ENCODE results near the gene ZNF749. TPM values are rescaled to one million over a fixed set of nuclear protein-coding genes. Genes with fewer than 3 reads are reported as not detected.
A peak's percentile ranks its signal among the peaks of the same experiment; 100 is the strongest.
"Not testable (repeated sequence)": the region's sequence is repeated elsewhere in the genome, so short reads cannot be mapped to it uniquely, and the experiment has no call there.

Gene ZNF749
- total RNA-seq, 2 experiments from 2014 or later, result 13.1 to 13.3 TPM

DNA sequence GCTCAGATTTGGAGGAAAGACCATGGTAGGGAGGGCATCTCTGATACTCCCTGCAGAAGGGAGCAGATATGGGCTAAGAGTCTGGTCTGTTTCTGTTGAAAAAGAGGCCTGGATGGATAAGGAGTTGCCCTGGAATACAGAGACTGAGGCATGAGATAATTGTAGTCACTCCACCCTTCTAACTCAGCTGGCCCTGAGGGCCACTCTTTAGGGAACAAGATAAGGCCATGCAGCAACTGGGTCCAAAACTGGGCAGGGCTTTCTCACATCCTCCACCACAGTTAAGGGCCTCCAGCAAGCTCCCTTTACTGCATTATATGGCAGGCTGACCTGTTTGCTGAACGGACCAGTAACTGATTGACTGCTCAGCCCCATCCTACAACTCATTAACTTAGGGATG, 1.3 kb downstream of the ZNF749 start:
- DNase-seq, result no peak
- Mint-ChIP-seq H3K9me3 (ENCODE audit: low read depth) (peaks cover 24% of the 10 kb centered on the region), H3K4me3 (peak overlapping the region; percentile 85), H3K27me3 (no peaks in the 10 kb centered on the region), H3K4me1 (peaks cover 27% of the 10 kb centered on the region), H3K27ac (peak overlapping the region; percentile 90), H3K36me3 (peaks cover 55% of the 10 kb centered on the region)
- ATAC-seq, result no peak
- CTCF ChIA-PET, result interaction anchor here (1.6 kb wide), 1 partner anchor 29 kb away, joined by 3 read pairs; no protein-coding TSS in a partner anchor

- Mint-ChIP-seq H3K27me3 (no peaks in the 10 kb centered on the region), H3K27ac (no peak overlapping the region), H3K4me3 (no peak overlapping the region), H3K9me3 (ENCODE audit: low read depth) (peaks cover 30% of the 10 kb centered on the region), H3K4me1 (peaks cover 28% of the 10 kb centered on the region), H3K36me3 (peaks cover 62% of the 10 kb centered on the region)
- no peak for ATAC-seq
- CTCF ChIA-PET, result no interaction called here
- no peak for DNase-seq
Measured at GRCh38 chr19:57437931-57438330, 2.8 kb downstream of the ZNF749 start.

DNA sequence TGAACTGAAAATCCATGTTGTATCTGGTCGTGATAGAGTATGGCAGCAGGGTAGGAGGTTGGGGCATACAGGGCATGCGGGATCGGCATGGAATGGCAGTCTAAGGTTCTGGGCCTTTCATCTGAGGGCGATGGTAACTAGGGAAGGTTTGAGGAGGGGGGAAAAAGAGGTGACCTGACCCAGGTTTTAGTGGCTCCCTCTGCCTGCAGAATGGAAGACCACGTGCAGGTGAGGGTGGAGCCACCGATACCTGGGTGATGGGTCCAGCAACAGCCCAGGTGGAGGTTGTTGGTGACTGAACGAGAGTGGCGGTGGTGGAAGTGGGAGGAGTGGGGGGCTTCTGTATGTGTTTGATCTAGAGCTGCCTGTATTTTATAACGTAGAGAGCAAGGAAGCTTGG, 3.8 kb downstream of the ZNF749 start:
- H3K4me3 Mint-ChIP-seq, result no peak overlapping the region
- H3K27ac Mint-ChIP-seq, result no peak overlapping the region
- H3K36me3 Mint-ChIP-seq, result peaks cover 67% of the 10 kb centered on the region
- CTCF ChIA-PET, result no interaction called here
- no peak for ATAC-seq
- DNase-seq, result no peak
- H3K9me3 Mint-ChIP-seq (ENCODE audit: low read depth), result peaks cover 32% of the 10 kb centered on the region
- peaks cover 27% of the 10 kb centered on the region for H3K4me1 Mint-ChIP-seq
- H3K27me3 Mint-ChIP-seq, result no peaks in the 10 kb centered on the region

GRCh38 chr19:57441979-57442752, 7.0 kb downstream of the ZNF749 start:
- H3K4me1 Mint-ChIP-seq, result peaks cover 3% of the 10 kb centered on the region
- H3K4me3 Mint-ChIP-seq, result no peak overlapping the region
- ATAC-seq (no peak), DNase-seq (no peak)
- no peak overlapping the region for H3K27ac Mint-ChIP-seq
- CTCF ChIA-PET, result no interaction called here
- H3K27me3 Mint-ChIP-seq, result no peaks in the 10 kb centered on the region
- H3K9me3 Mint-ChIP-seq (ENCODE audit: low read depth), result peaks cover 44% of the 10 kb centered on the region
- H3K36me3 Mint-ChIP-seq, result peaks cover 81% of the 10 kb centered on the region

GRCh38 chr19:57443121-57443696, 8.1 kb downstream of the ZNF749 start:
- Mint-ChIP-seq H3K27ac (no peak overlapping the region), H3K4me3 (no peak overlapping the region), H3K9me3 (ENCODE audit: low read depth) (peaks cover 44% of the 10 kb centered on the region), H3K4me1 (peaks cover 3% of the 10 kb centered on the region), H3K36me3 (peaks cover 78% of the 10 kb centered on the region), H3K27me3 (no peaks in the 10 kb centered on the region)
- CTCF ChIA-PET, result no interaction called here
- no peak for ATAC-seq
- DNase-seq, result no peak

DNA sequence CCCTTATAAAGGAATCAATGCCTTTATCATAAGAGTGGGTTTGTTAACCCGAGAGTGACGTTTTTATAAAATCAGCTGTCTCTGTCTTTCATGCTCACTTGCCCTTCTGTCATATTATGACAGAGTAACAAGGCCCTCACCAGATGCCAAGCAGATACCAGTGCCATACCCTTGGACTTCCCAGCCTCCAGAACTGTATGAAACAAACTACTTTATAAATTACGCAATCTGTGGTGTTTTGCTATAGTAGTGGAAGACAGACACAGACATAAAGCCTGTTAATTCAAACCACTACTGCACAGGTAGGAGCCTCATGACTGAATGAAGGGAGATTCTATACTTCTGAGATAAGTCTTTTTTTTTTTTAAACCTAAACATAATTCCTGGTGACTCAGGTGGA, 17.2 kb downstream of the ZNF749 start:
- H3K9me3 Mint-ChIP-seq (ENCODE audit: low read depth), result peaks cover 26% of the 10 kb centered on the region
- no peak overlapping the region for H3K4me3 Mint-ChIP-seq
- H3K36me3 Mint-ChIP-seq, result peaks cover 36% of the 10 kb centered on the region
- no peak overlapping the region for H3K27ac Mint-ChIP-seq
- H3K4me1 Mint-ChIP-seq, result no peaks in the 10 kb centered on the region
- CTCF ChIA-PET, result no interaction called here
- no peak for DNase-seq
- ATAC-seq, result no peak
- no peaks in the 10 kb centered on the region for H3K27me3 Mint-ChIP-seq

- Mint-ChIP-seq H3K4me3 (no peak overlapping the region), H3K4me1 (no peaks in the 10 kb centered on the region), H3K27ac (no peak overlapping the region), H3K9me3 (ENCODE audit: low read depth) (peaks cover 34% of the 10 kb centered on the region), H3K36me3 (peaks cover 16% of the 10 kb centered on the region), H3K27me3 (no peaks in the 10 kb centered on the region)
- CTCF ChIA-PET, result interaction anchor here (0.6 to 1.2 kb wide), 3 partner anchors 30 to 91 kb away, joined by 3 to 5 read pairs (median 3); partner anchors contain the start of gene ZNF749
- peak; percentile 54 for DNase-seq
- peak; percentile 69 for ATAC-seq
Measured at GRCh38 chr19:57465680-57466381, 30.7 kb downstream of the ZNF749 start.

GRCh38 chr19:57466489-57466888, 31.4 kb downstream of the ZNF749 start:
- peaks cover 23% of the 10 kb centered on the region for H3K36me3 Mint-ChIP-seq
- H3K27ac Mint-ChIP-seq, result no peak overlapping the region
- CTCF ChIA-PET, result interaction anchor here (1.2 kb wide), 1 partner anchor 84 kb away, joined by 3 read pairs; no protein-coding TSS in a partner anchor
- DNase-seq (no peak), ATAC-seq (no peak)
- H3K4me1 Mint-ChIP-seq, result no peaks in the 10 kb centered on the region
- peaks cover 32% of the 10 kb centered on the region for H3K9me3 Mint-ChIP-seq (ENCODE audit: low read depth)
- no peaks in the 10 kb centered on the region for H3K27me3 Mint-ChIP-seq
- H3K4me3 Mint-ChIP-seq, result no peak overlapping the region

GRCh38 chr19:57473646-57474045, 38.5 kb downstream of the ZNF749 start:
- no peak for DNase-seq
- peaks cover 70% of the 10 kb centered on the region for H3K36me3 Mint-ChIP-seq
- no peak overlapping the region for H3K27ac Mint-ChIP-seq
- no peaks in the 10 kb centered on the region for H3K27me3 Mint-ChIP-seq
- CTCF ChIA-PET, result no interaction called here
- no peak for ATAC-seq
- H3K4me3 Mint-ChIP-seq, result no peak overlapping the region
- H3K4me1 Mint-ChIP-seq, result peaks cover 19% of the 10 kb centered on the region
- H3K9me3 Mint-ChIP-seq (ENCODE audit: low read depth), result peaks cover 56% of the 10 kb centered on the region

- Mint-ChIP-seq H3K27ac (peak within 1 kb of the TSS; percentile 92), H3K4me1 (peaks cover 19% of the 10 kb centered on the region), H3K36me3 (peaks cover 53% of the 10 kb centered on the region), H3K27me3 (peaks cover 5% of the 10 kb centered on the region), H3K9me3 (ENCODE audit: low read depth) (peaks cover 43% of the 10 kb centered on the region), H3K4me3 (peak within 1 kb of the TSS; percentile 89)
- ATAC-seq, result peak; percentile 100
- DNase-seq, result peak; percentile 95
- CTCF ChIA-PET, result interaction anchor here (1.0 to 1.5 kb wide), 5 partner anchors 9 to 342 kb away, joined by 3 to 5 read pairs (median 3); partner anchors contain the start of gene ZNF419
Measured at GRCh38 chr19:57477191-57478008, 42.3 kb downstream of the ZNF749 start, which contains the start of gene ZNF772. Gene ZNF772, minus strand, starts transcription at chr19:57477566. Its CDS starts 257 bp downstream, at chr19:57477309.

DNA sequence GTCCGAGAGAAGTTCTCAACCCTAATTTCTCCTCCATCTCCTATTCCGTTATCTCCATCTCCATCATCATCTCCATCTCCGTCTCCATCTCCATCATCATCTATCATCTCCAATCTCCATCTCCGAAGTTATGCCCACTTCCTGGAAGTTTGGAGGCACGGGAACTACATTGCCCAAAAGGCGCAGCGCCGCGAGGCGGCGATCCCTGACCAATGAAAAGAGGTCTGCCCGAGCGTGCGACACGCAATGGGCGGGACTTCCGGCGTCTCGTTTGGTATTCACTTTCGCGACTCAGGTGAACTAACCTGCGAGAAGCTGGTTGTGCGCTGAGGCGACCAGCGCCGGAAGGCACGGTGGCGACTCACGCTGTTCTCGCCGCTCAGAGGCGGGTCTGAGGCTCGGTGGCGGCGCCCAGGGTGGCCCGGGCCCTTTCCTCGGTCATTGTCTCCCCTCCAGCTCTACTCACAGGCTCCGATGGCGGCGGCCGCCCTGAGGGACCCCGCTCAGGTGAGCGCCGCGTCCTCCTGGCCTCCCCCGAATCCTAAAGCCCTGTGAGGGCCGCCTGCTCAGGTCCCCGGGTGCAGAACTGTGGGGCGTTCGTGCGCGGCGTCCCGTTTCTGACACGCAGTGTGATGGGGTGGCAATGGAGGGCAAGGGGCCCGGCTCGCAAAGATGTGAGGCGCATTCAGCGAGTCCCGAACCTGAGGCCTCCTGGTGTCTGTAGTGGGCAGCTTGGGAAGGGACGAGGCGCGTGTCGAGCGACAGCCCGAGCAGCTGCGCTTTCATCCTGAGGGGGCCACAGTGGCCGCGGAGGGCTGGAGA, 52.6 kb downstream of the ZNF749 start, which contains the start of gene ZNF419:
TSS of gene ZNF419 (plus strand) at position 274 of the 822 bp plus-strand sequence. CDS start at position 475, 201 bp downstream.
- H3K9me3 Mint-ChIP-seq (ENCODE audit: low read depth), result peaks cover 17% of the 10 kb centered on the region
- peak; percentile 97 for ATAC-seq
- peak; percentile 94 for DNase-seq
- H3K36me3 Mint-ChIP-seq, result peaks cover 48% of the 10 kb centered on the region
- H3K4me3 Mint-ChIP-seq, result peak within 1 kb of the TSS; percentile 62
- H3K27ac Mint-ChIP-seq, result peak within 1 kb of the TSS; percentile 64
- CTCF ChIA-PET, result interaction anchor here (1.0 to 1.2 kb wide), 3 partner anchors 9 to 10 kb away, joined by 3 to 5 read pairs (median 5); partner anchors contain the start of gene ZNF772
- not testable (repeated sequence) for H3K27me3 Mint-ChIP-seq
- peaks cover 12% of the 10 kb centered on the region for H3K4me1 Mint-ChIP-seq

- DNase-seq, ATAC-seq, CTCF ChIA-PET, H3K27me3 Mint-ChIP-seq, H3K27ac Mint-ChIP-seq: not testable (repeated sequence)
- Mint-ChIP-seq H3K9me3 (ENCODE audit: low read depth) (peaks cover 17% of the 10 kb centered on the region), H3K4me3 (peak overlapping the region; percentile 62), H3K36me3 (peaks cover 54% of the 10 kb centered on the region), H3K4me1 (peaks cover 12% of the 10 kb centered on the region)
Measured at GRCh38 chr19:57488299-57488644, 53.1 kb downstream of the ZNF749 start.

Data from activated CD8-positive, alpha-beta memory T cell treated with anti-CD3 and anti-CD28 coated beads, Interleukin-2, amount 10 ng/mL, durations not matched to agents 7 days and 5 days (primary cell).